ENCODE measurements around the gene STMND1. TPM values are rescaled to one million over a fixed set of nuclear protein-coding genes. Genes with fewer than 3 reads are reported as not detected.

Gene STMND1
- total RNA-seq, 1 donor from 2014 or later, result not detected

- no peak for TF ChIP-seq CTCF (IDR thresholded peaks at IDR 0.05; ENCODE audit: borderline replicate concordance)
- Histone ChIP-seq H3K36me3 (no peaks in the 10 kb centered on the region), H3K4me1 (no peaks in the 10 kb centered on the region), H3K9me3 (replicated peaks) (peaks cover 33% of the 10 kb centered on the region), H3K4me3 (no peak overlapping the region), H3K27me3 (ENCODE audit: low read depth) (peaks cover 4% of the 10 kb centered on the region), H3K27ac (replicated peaks) (no peak overlapping the region)
- no peak for DNase-seq
- intact Hi-C loops (cut with micrococcal nuclease), result no loop called here
These were observed 31.1 kb downstream of the STMND1 start for GRCh38 chr6:17132967-17133366.

- no peak for DNase-seq
- intact Hi-C loops (cut with micrococcal nuclease), result no loop called here
- H3K9me3 ChIP-seq (replicated peaks), result peaks cover 53% of the 10 kb centered on the region
- H3K27ac ChIP-seq (replicated peaks), result no peak overlapping the region
- no peaks in the 10 kb centered on the region for H3K36me3 ChIP-seq
- no peak overlapping the region for H3K4me3 ChIP-seq
- H3K27me3 ChIP-seq (ENCODE audit: low read depth), result peaks cover under 1% of the 10 kb centered on the region
- no peak for TF ChIP-seq CTCF (IDR thresholded peaks at IDR 0.05; ENCODE audit: borderline replicate concordance)
- no peaks in the 10 kb centered on the region for H3K4me1 ChIP-seq
These were observed 36.2 kb downstream of the STMND1 start for GRCh38 chr6:17138033-17138432.

- no peak for DNase-seq
- no peak overlapping the region for H3K27ac ChIP-seq (replicated peaks)
- H3K4me1 ChIP-seq, result no peaks in the 10 kb centered on the region
- H3K27me3 ChIP-seq (ENCODE audit: low read depth), result no peaks in the 10 kb centered on the region
- H3K36me3 ChIP-seq, result no peaks in the 10 kb centered on the region
- peaks cover 41% of the 10 kb centered on the region for H3K9me3 ChIP-seq (replicated peaks)
- TF ChIP-seq CTCF (IDR thresholded peaks at IDR 0.05; ENCODE audit: borderline replicate concordance), result no peak
- H3K4me3 ChIP-seq, result no peak overlapping the region
- intact Hi-C loops (cut with micrococcal nuclease), result no loop called here
These were observed 42.2 kb downstream of the STMND1 start for GRCh38 chr6:17144016-17144415.

DNA sequence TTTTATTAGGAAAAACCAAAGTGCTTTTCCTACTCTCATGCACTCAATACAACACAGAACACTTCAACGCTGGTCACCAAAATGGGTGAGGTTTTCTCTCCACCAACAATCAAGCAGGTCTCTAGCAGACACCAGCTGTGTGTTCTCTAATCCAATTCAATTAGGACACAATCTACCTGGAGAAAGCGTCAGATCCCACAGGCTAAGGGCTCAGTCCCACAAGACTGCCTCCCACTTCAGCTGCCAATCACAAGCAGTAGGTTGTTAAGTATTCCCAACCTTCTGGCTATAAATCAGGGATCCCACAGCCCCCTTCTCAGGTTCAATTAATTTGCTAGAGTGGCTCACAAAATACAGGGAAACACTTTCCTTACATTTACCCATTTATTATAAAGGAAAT is 47.7 kb downstream of the STMND1 start:
- no peak overlapping the region for H3K27ac ChIP-seq (replicated peaks)
- no peak overlapping the region for H3K4me3 ChIP-seq
- H3K36me3 ChIP-seq, result no peaks in the 10 kb centered on the region
- TF ChIP-seq CTCF (IDR thresholded peaks at IDR 0.05; ENCODE audit: borderline replicate concordance), result no peak
- peaks cover 30% of the 10 kb centered on the region for H3K9me3 ChIP-seq (replicated peaks)
- no peaks in the 10 kb centered on the region for H3K27me3 ChIP-seq (ENCODE audit: low read depth)
- DNase-seq, result no peak
- intact Hi-C loops (cut with micrococcal nuclease), result no loop called here
- no peaks in the 10 kb centered on the region for H3K4me1 ChIP-seq

- H3K27me3 ChIP-seq (ENCODE audit: low read depth), result no peaks in the 10 kb centered on the region
- intact Hi-C loops (cut with micrococcal nuclease), result loop anchor here (10.0 kb wide), 1 partner anchor 305 kb away; no protein-coding TSS in a partner anchor
- no peaks in the 10 kb centered on the region for H3K4me1 ChIP-seq
- DNase-seq, result no peak
- no peak overlapping the region for H3K4me3 ChIP-seq
- peaks cover 24% of the 10 kb centered on the region for H3K9me3 ChIP-seq (replicated peaks)
- no peak overlapping the region for H3K27ac ChIP-seq (replicated peaks)
- TF ChIP-seq CTCF (IDR thresholded peaks at IDR 0.05; ENCODE audit: borderline replicate concordance), result no peak
- H3K36me3 ChIP-seq, result no peaks in the 10 kb centered on the region
These were observed 48.2 kb downstream of the STMND1 start for GRCh38 chr6:17150096-17150495.

- no peak for DNase-seq
- H3K9me3 ChIP-seq (replicated peaks), result peaks cover 18% of the 10 kb centered on the region
- no peak overlapping the region for H3K27ac ChIP-seq (replicated peaks)
- no peak overlapping the region for H3K4me3 ChIP-seq
- no peaks in the 10 kb centered on the region for H3K27me3 ChIP-seq (ENCODE audit: low read depth)
- H3K36me3 ChIP-seq, result no peaks in the 10 kb centered on the region
- intact Hi-C loops (cut with micrococcal nuclease), result loop anchor here (10.0 kb wide), 1 partner anchor 303 kb away; no protein-coding TSS in a partner anchor
- TF ChIP-seq CTCF (IDR thresholded peaks at IDR 0.05; ENCODE audit: borderline replicate concordance), result no peak
- no peaks in the 10 kb centered on the region for H3K4me1 ChIP-seq
These were observed 50.0 kb downstream of the STMND1 start for GRCh38 chr6:17151888-17152287.
